Upper lobe of left lung (tissue), 6 donors: ENCODE measurements around the gene PLCD4. TPM values are rescaled to one million over a fixed set of nuclear protein-coding genes. Genes with fewer than 3 reads are reported as not detected.

Source experiments
- ATAC-seq, 2 donors: fragments of 200-7000 bp; cut with Tn5 transposase; one replicate each; pipeline ENCODE4 v1.9.1; 2022; ENCODE audit warnings: mild to moderate bottlenecking in 2 of 2, moderate library complexity in 2 of 2; ENCODE audit not compliant: low FRiP score in 2 of 2
- DNase-seq, 2 donors: peaks; one replicate each; pipeline ENCODE4 v3.0.0-alpha.2; 2019 to 2020
- H3K27ac ChIP-seq, 4 donors: fragments of 200-600 bp; sonication (generic); one replicate each; pipeline ENCODE4 v1.5.1; 2016 to 2019
- H3K27me3 ChIP-seq, 4 donors: fragments of 200-600 bp; sonication (generic); one replicate each; pipeline ENCODE4 v1.5.1; 2017 to 2019
- H3K36me3 ChIP-seq, 4 donors: fragments of 200-600 bp; sonication (generic); one replicate each; pipeline ENCODE4 v1.5.1; 2016 to 2019
- H3K4me1 ChIP-seq, 4 donors: fragments of 200-600 bp; sonication (generic); one replicate each; pipeline ENCODE4 v1.5.1; 2018 to 2019
- H3K4me3 ChIP-seq, 4 donors: fragments of 200-600 bp; sonication (generic); one replicate each; pipeline ENCODE4 v1.5.1; 2017 to 2019; ENCODE audit warnings: mild to moderate bottlenecking in 2 of 4, moderate library complexity in 1 of 4
- H3K9me3 ChIP-seq, 4 donors: fragments of 200-600 bp; sonication (generic); one replicate each; pipeline ENCODE4 v1.5.1; 2018 to 2019
- EP300 ChIP-seq, 4 donors: sonication (generic); formaldehyde crosslinking; IDR thresholded peaks; one replicate each; pipeline ENCODE4 v1.5.1; 2017; ENCODE audit warnings: antibody characterized with exemption in 4 of 4, control low read depth in 2 of 4
- POLR2A ChIP-seq, 4 donors: fragments of 450-650 bp; IDR thresholded peaks; one replicate each; pipeline ENCODE4 v1.5.1; 2016 to 2017; ENCODE audit warnings: antibody characterized with exemption in 4 of 4, mild to moderate bottlenecking in 2 of 4
- POLR2AphosphoS5 ChIP-seq, 2 donors: sonication (generic); formaldehyde crosslinking; IDR thresholded peaks; one replicate each; pipeline ENCODE4 v1.5.1; 2017; ENCODE audit warnings: antibody characterized with exemption in 2 of 2
- WGBS, 2 donors: methylation state at CpG; one replicate each; pipeline ENCODE4 v1.1.5; 2017 to 2018; 5-methylcytosine and 5-hydroxymethylcytosine counted together
- total RNA-seq, 6 donors: library from RNA; depleted of rRNA in 4 of 6; stranded (reverse); fragments of >200 nt in 4 of 6; gene quantifications; one replicate each; pipeline versions ENCODE4 v1.1.0 to v1.2.1, GENCODE V29; 2016 to 2021
- TF ChIP-seq, protein P1 (sequence below), 6 experiments: fragments of 450-650 bp in 4 of 6; fragments of 200-600 bp in 2 of 6; sonication (generic) in 2 of 6; IDR thresholded peaks; one replicate each; pipeline ENCODE4 v1.5.1; 2016 to 2019; ENCODE audit warnings: antibody characterized with exemption in 6 of 6
- donor health status: DM: no; HTN: no; CAD: no; lungs with moderate emphysema.
- donor health status: DM: no; HTN: yes; CAD: no; lungs with severe emphysema.

The PLCD4 gene
- total RNA-seq, 6 donors from 2014 or later: 0.30 to 0.98 (median 0.37) TPM; not detected in 2

DNA sequence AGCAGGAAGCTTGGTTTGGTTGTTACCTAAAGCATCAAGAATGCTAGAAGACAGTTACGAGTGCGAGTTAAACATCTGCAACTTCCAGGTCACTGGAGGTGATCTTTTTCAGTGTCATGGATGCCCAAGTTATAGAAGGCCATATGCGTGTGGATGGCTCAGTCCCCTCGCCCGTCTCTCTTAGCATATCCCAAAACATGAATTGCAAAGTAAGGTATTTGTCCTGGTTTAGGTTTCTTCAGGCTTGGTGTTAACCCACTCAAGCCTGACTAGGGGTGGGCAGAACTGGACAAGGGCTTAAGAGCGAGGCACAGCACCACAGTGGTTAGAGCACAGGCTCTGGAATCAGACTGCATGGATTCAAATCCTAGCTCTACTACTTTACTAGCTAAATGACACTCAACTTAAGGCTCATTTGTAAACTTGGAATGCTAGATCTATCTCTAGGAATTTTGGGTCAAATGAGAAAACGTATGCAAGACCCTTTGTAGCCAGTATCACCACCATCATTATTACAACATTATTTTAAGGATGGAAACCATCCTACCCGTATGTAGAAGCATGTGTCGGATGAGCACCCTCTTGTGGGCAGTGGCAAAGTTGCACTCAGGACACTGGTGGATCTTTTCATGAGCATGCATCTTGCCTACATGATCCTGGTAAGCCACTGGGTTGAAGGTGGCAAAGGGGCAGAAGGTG is 40.5 kb downstream of the PLCD4 start:
- DNase-seq (peak in 1 of 2 donors; percentile 30), ATAC-seq (peak; percentile 72 to 79)
- H3K36me3 ChIP-seq: peaks cover 42 to 99% (median 77%) of the 10 kb centered on the region in 4 donors
- H3K27me3 ChIP-seq: no peaks in the 10 kb centered on the region
- H3K4me3 ChIP-seq: no peak overlapping the region
- no peak for TF ChIP-seq POLR2A (IDR thresholded peaks at IDR 0.05)
- TF ChIP-seq, protein P1, sequence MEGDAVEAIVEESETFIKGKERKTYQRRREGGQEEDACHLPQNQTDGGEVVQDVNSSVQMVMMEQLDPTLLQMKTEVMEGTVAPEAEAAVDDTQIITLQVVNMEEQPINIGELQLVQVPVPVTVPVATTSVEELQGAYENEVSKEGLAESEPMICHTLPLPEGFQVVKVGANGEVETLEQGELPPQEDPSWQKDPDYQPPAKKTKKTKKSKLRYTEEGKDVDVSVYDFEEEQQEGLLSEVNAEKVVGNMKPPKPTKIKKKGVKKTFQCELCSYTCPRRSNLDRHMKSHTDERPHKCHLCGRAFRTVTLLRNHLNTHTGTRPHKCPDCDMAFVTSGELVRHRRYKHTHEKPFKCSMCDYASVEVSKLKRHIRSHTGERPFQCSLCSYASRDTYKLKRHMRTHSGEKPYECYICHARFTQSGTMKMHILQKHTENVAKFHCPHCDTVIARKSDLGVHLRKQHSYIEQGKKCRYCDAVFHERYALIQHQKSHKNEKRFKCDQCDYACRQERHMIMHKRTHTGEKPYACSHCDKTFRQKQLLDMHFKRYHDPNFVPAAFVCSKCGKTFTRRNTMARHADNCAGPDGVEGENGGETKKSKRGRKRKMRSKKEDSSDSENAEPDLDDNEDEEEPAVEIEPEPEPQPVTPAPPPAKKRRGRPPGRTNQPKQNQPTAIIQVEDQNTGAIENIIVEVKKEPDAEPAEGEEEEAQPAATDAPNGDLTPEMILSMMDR (IDR thresholded peaks at IDR 0.05): peak; percentile 63 to 78 (median 70)
- no peak overlapping the region for H3K27ac ChIP-seq
- WGBS, 2 donors: 71 to 77% methylated on average over 9 of the region's 9 CpGs
- no peaks in the 10 kb centered on the region for H3K4me1 ChIP-seq
- H3K9me3 ChIP-seq: no peaks in the 10 kb centered on the region

- DNase-seq (peak in 1 of 2 donors; percentile 38), ATAC-seq (no peak)
- Histone ChIP-seq H3K4me1 (no peaks in the 10 kb centered on the region), H3K27ac (no peak overlapping the region), H3K9me3 (no peaks in the 10 kb centered on the region), H3K36me3 (peaks cover 37 to 99% (median 74%) of the 10 kb centered on the region in 4 donors), H3K4me3 (no peak overlapping the region), H3K27me3 (no peaks in the 10 kb centered on the region)
- 92 to 94% methylated on average over 10 to 11 of the region's 11 CpGs for WGBS, 2 donors
- TF ChIP-seq, protein P1 (IDR thresholded peaks at IDR 0.05): peak in 1 of 6 experiments; percentile 8
- TF ChIP-seq POLR2AphosphoS5 (IDR thresholded peaks at IDR 0.05) (no peak), POLR2A (IDR thresholded peaks at IDR 0.05) (no peak), EP300 (IDR thresholded peaks at IDR 0.05) (no peak)
Measured at GRCh38 chr2:218648787-218649100, 41.0 kb downstream of the PLCD4 start.

GRCh38 chr2:218655751-218656150 is 48.1 kb downstream of the PLCD4 start:
- no peak overlapping the region for H3K27ac ChIP-seq
- WGBS, 2 donors: 83 to 95% methylated on average over 2 of the region's 2 CpGs
- ATAC-seq: no peak

GRCh38 chr2:218658671-218659257 is 51.1 kb downstream of the PLCD4 start:
- peaks cover 12 to 22% (median 18%) of the 10 kb centered on the region in 4 donors for H3K4me1 ChIP-seq
- peaks cover 17 to 57% (median 40%) of the 10 kb centered on the region in 4 donors for H3K36me3 ChIP-seq
- WGBS, 2 donors: 3 to 4% methylated on average over 24 to 25 of the region's 27 CpGs
- peak overlapping the region; percentile 58 to 81 (median 76) for H3K27ac ChIP-seq
- ATAC-seq (peak; percentile 31 to 69), DNase-seq (peak in 1 of 2 donors; percentile 53)
- H3K9me3 ChIP-seq: no peaks in the 10 kb centered on the region
- H3K4me3 ChIP-seq: peak overlapping the region; percentile 62 to 86 (median 78)
- TF ChIP-seq, protein P1 (IDR thresholded peaks at IDR 0.05): peak in 3 of 6 experiments; percentile 27 to 32 (median 31)
- TF ChIP-seq EP300 (IDR thresholded peaks at IDR 0.05): no peak
- TF ChIP-seq POLR2AphosphoS5 (IDR thresholded peaks at IDR 0.05): no peak
- no peak for TF ChIP-seq POLR2A (IDR thresholded peaks at IDR 0.05)
- H3K27me3 ChIP-seq: no peaks in the 10 kb centered on the region

More at GRCh38 chr2:218655751-218656150, 48.1 kb downstream of the PLCD4 start:
- Histone ChIP-seq H3K4me1 (peaks cover 12 to 22% (median 18%) of the 10 kb centered on the region in 4 donors), H3K27me3 (no peaks in the 10 kb centered on the region), H3K4me3 (no peak overlapping the region), H3K9me3 (no peaks in the 10 kb centered on the region), H3K36me3 (peaks cover 18 to 63% (median 37%) of the 10 kb centered on the region in 4 donors)
- DNase-seq: no peak
- TF ChIP-seq POLR2AphosphoS5 (IDR thresholded peaks at IDR 0.05) (no peak), POLR2A (IDR thresholded peaks at IDR 0.05) (no peak), EP300 (IDR thresholded peaks at IDR 0.05) (no peak)

DNA sequence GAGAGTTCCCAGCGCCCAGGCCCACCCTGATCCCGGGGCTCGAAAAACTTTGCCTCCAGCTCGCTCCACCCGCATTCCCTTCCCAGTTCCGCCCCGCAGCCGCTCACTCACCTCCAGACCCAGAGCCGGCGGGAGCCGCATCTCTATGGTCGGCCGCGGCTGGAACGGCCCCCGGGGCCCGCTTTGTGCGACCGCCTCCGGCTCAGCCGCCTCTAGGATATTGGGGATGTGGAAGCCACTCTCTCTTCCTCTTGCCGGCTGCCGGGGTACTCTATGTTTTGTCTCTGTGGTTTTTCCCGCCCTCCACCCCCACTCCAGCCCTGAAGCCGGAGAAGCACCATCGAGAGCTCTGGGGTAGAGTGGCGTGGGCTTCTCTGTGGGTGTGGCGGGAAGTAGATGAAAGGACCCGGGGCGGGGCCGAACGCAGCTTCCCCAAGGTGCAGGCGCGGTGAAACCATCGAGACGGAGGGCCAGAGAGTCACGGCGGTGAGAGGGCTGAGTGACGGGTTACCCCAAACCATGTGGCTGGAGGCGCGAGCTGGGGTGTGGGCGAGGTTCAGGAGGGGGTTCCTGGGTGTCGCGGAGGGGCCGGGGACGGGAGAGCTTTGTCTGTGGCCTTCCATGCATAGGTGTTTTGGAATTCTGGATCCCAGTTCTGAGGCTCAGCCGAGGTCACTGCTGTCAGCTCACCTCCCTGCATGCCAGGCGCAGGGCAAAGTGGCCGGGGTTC is 51.7 kb downstream of the PLCD4 start, which contains the start of the genes BCS1L and ZNF142:
TSS of gene BCS1L (plus strand) at position 426 of the 730 bp plus-strand sequence. CDS start 1,305 bp downstream, outside the sequence.
TSS of gene ZNF142 (minus strand) at position 366 of the 730 bp plus-strand sequence. CDS start 3,194 bp downstream, outside the sequence.
- no peaks in the 10 kb centered on the region for H3K27me3 ChIP-seq
- TF ChIP-seq POLR2AphosphoS5 (IDR thresholded peaks at IDR 0.05) (peak in 1 of 2 donors; percentile 71), POLR2A (IDR thresholded peaks at IDR 0.05) (peak in 1 of 4 donors; percentile 61), EP300 (IDR thresholded peaks at IDR 0.05) (no peak)
- TF ChIP-seq, protein P1 (IDR thresholded peaks at IDR 0.05): no peak
- peak; percentile 92 to 96 for DNase-seq
- peaks cover 23 to 57% (median 45%) of the 10 kb centered on the region in 4 donors for H3K36me3 ChIP-seq
- ATAC-seq: peak; percentile 97 to 98
- 0% methylated on average over 27 to 35 of the region's 49 CpGs for WGBS, 2 donors
- H3K4me3 ChIP-seq: peak within 1 kb of the TSS; percentile 62 to 86 (median 78)
- peak within 1 kb of the TSS; percentile 58 to 81 (median 76) for H3K27ac ChIP-seq
- peaks cover 12 to 22% (median 18%) of the 10 kb centered on the region in 4 donors for H3K4me1 ChIP-seq
- H3K9me3 ChIP-seq: no peaks in the 10 kb centered on the region
